Fibroblast of the conjunctiva (primary cell): ENCODE data around the gene DOCK2.
"Not testable (repeated sequence)": the region's sequence is repeated elsewhere in the genome, so short reads cannot be mapped to it uniquely, and the experiment has no call there.

Source experiments
- DNase-seq: peaks from one replicate; pipeline ENCODE4 v3.0.0-alpha.2; 2010; ENCODE audit warnings: low read depth

Gene DOCK2

DNA sequence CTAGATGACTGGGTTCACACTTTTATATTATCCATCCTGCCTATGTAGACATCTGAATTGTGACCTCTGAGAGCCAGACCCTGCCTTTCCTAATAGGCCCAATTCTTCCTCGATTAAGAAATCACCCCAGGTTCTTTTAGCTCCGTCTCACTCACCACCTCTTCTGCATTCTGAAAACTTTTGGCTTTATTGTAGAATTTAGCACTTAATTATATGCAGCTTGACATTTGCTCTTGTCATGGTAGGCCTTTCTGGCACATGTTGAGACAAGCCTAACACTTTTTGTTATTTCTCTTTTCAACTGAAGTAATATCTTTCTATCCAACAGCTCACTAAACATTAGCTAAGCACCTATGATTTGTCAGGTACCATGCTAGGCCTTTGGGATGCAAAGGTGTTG is 180.0 kb downstream of the DOCK2 start:
- no peak for DNase-seq

GRCh38 chr5:169826618-169827017 is 189.5 kb downstream of the DOCK2 start:
- DNase-seq = no peak

DNA sequence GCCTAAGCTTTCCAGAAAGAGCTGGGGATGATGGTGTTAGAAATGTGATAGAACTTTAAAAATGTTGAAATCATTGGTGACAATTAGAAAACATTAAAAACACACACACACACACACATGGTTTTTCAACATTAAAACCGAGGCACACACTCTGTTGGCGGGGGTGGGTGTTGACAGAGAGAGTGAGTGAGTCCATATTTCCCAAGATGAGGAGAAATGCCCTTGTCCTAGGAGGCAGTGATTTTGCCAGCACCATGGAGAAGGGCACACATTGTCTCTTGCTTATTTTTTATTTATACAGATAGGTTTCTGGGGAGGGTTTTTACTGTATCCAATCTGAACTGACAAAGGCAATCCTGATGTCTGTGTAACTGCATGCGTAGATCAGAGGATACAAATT is 190.7 kb downstream of the DOCK2 start:
- no peak for DNase-seq

- DNase-seq = no peak
Observed at GRCh38 chr5:169828385-169828784, 191.3 kb downstream of the DOCK2 start.

GRCh38 chr5:169831331-169831730 is 194.3 kb downstream of the DOCK2 start:
- no peak for DNase-seq

DNA sequence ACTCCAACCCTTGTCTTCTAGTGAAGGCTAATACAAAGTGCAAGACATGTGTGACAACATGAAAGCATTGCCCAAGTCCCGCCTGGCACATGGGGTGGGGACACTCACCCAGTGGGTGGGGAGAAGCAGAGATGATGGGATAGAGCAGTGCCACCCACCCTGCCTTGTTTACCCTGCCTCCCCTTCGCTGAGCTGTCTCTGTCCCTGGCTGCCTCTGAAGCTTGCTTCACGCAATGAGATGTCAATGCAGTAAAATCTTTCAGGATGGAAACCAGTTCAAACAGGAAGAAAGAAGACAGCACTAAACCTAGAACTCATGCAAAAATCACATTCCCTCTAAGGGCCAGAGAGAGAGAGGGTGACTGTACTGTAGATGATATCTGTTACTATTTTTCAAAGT is 195.2 kb downstream of the DOCK2 start:
- no peak for DNase-seq

DNA sequence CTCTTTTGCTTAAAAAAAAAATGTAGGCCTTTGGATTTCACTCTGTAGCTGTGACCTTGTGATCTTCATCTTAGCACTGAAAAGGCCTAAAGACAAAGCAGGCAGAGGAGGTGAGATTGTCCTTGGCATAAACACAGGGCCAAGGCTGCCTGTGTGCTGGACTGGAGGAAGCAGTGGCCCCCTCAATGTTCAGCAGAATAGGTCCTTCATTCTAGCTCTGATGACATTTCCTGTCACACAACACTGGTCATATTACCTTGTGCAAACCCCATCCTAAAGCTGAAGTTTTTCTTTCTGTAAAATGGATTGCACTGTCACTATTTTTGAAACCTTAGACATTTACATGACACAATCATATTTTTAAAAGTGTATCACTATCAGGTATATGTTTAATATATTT is 195.8 kb downstream of the DOCK2 start:
- DNase-seq = no peak

DNA sequence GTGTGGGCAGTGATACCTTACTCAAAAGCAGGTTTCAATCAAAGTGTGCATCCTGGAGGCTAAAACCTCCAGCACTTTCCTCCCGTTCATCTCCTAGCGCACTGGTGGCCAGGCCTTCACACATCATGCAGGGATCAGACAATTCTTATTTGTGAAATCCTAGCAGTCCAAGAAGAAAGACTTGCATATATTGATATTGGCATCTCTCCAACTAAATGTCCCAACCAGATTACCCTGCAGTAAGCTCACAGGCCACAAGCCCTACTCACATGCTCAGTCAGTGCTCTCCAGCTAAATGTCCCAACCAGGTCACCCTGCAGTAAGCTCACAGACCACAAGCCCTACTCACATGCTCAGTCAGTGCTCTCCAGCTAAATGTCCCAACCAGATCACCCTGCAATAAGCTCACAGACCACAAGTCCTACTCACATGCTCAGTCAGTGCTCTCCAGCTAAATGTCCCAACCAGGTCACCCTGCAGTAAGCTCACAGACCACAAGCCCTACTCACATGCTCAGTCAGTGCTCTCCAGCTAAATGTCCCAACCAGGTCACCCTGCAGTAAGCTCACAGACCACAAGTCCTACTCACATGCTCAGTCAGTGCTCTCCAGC is 196.7 kb downstream of the DOCK2 start:
- DNase-seq = peak; percentile 38

- not testable (repeated sequence) for DNase-seq
Observed at GRCh38 chr5:169834540-169834939, 197.5 kb downstream of the DOCK2 start.

- no peak for DNase-seq
Observed at GRCh38 chr5:169836835-169837536, 199.9 kb downstream of the DOCK2 start.

DNA sequence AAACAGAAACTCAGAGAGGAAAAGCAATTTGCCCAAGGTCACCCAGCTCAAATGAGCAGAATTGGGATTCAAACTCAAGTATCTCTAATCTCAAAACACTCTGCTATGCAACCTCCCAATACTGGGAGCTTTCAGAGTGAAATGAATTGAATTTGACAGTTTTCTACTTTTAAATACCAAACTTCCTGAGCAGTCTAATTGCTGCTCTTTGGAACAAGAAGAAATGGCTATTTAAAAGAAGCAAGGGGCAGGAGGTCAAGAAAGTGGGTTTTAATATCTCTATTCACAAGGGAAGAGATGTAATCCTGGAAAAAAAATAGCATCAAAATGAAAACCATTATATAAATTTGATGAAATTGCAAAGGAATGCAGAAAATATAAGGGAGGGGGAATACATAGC is 200.6 kb downstream of the DOCK2 start:
- no peak for DNase-seq

- no peak for DNase-seq
Observed at GRCh38 chr5:169838688-169839087, 201.6 kb downstream of the DOCK2 start.

DNA sequence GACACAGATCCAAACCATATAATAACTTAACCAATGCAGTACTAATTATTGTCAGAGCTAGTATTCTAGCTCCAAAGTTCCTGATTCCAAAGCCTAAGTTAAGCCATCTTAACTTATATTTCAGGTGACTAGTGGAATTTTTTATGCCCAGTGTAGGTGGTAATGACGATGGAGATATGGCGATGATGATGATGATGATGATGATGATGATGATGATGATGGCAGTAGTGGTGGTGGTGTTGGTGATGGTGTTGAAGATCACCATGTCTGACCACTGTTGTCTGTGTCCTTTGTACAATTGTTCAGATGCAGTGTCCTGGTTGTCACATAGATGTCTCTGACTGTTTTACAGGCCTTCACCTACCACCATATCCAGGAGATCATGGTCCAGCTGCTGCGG is 203.3 kb downstream of the DOCK2 start:
- DNase-seq = no peak

DNA sequence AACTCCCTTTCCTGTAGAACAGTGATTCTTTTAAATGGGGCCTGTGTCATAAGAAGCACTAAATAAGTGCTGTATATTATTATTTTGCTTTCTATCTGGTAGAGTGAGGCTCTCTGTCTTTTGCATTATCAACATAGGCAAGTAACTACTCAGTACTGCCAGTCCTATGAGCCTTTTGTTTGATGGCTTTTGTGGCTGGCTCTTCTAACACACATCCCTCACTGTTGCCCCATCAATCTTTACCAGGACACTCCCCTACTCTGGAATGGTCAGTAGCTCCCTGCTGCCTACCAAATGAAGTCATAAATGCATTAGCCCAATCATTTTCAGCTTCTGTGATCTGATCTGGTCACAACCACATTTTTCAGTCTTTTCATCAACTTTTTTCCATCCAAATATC is 205.6 kb downstream of the DOCK2 start:
- DNase-seq = no peak

DNA sequence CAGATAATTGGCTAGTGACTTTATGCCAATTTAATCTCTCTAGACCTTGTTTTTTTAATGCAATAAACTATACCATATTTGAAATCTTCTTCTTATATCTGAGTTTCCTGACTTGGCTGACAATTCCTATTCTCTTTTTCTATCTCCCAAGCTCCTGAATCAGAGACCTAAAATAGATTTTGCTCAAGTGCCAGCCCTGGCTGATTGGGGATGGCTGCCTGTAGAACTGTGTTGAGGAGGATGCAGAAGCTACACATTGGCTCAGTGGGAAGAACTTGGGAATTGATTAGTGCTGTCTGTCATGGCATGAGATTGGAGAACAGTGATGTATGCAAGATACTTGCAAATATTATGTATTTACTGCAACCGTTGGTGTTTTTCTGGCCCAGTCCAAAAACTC is 210.4 kb downstream of the DOCK2 start:
- no peak for DNase-seq

- no peak for DNase-seq
Observed at GRCh38 chr5:169848271-169848670, 211.2 kb downstream of the DOCK2 start.

DNA sequence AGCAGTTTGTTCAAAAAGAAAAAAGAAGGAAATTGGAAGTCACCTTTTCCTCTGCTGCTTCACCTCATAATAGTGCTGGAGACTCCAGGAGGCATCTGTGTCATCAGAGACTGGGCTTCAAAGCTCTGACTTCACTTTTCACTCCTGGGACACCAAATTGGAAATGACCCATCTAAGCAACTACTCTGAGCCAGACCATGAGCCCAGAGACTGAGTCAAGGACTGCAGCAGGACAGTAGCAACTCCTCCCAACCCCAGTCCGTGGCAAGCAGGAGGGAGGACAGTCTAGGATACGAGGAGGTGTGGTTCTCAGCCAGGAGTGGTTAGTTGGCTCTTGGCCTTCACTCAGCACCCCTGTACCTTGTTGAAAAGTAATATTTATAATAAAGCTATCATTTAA is 211.7 kb downstream of the DOCK2 start:
- no peak for DNase-seq

DNA sequence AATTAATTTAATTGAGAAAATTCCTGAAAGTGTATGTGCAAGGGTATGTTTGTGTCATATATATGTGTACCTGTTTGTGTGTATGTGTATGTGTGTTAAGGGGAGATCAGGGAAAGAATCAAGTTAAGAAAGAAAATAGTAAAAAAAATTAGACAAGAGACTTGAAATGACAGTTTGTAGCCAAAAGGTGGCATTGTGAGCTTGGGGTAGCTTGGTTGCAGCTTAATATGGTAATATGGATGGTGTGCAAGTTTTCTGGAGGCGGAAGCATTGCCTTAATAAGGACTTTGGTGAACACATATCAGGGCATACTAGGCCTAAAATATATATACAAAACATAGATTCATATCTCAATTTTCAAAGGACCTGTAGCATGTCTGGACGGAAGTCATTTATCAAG is 213.3 kb downstream of the DOCK2 start:
- no peak for DNase-seq

GRCh38 chr5:169851321-169851850 is 214.3 kb downstream of the DOCK2 start:
- no peak for DNase-seq

GRCh38 chr5:169856571-169856970 is 219.5 kb downstream of the DOCK2 start:
- peak; percentile 79 for DNase-seq

DNA sequence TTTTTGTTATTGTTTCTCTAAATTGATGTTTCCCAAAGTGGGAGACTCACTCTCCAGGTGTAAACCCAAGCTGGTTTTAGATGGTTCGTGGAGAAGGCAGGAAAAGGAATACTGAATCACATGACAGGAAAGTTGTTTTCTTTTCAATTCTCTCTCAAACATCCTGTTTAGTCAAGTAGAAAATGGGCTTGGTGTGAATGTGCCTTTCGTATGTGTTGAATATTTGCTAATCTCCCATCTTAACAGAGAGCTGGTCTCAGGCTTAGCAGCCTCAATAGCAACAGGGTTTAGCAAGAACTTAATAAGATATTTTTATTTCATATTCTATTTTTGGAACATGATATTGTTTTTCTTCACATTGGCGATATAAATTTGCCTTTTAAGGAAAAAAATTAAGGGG is 223.5 kb downstream of the DOCK2 start:
- DNase-seq = no peak

DNA sequence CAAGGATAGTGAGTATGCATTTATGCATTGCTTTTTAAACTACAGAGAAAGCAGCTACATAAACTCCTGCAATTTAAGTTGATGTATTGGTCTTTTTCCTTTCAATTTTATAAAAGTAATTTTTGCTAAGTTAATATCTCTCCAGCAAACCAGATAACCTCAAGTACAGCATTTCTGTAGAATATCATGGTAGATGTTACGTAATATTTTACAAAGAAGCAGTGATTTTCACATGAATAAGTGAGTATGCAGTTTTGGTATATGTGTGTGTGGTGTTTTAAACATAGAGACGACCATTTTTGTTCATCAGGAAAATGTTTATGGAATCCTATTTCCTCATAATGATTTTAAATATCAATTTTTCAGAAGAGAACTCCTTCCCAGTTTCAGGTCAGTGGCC is 224.4 kb downstream of the DOCK2 start:
- DNase-seq = no peak

DNA sequence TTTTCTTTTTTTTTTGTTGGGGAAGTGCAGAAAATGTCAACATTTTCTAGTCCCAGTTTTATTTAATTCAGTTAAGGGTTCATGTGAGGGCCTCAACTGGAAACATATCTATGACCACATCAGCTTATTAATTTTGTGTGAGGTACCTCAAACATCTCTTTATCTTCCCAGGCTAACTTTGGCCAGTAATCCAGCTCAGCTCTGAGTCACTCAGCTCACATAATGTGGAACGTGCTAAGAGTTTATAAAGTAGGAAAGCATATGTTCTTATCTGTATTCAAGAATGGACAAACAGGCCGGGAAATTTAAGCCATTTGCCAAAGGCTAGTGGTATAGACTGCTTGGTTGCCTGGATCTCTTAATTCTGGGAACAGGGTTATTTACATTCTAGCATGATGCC is 224.9 kb downstream of the DOCK2 start:
- DNase-seq = peak; percentile 20

DNA sequence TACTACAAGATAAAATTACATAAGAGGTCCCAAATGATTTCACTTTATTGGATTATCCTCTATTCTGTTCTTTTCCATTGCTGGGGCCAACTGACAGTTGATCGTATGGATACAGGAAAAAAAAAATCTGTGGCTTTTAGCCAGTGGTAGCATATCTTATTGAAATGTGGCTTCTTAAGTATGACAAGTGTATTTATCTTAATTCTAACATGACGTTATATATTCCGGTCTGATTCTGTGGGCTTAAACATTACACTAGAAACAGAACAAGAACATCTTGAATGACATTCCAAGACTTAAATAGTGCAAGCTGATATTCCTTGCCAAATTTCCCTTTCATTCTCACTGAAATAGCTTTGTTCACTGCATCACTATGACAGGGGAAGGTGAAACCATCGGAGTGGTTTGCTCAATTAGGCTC is 225.3 kb downstream of the DOCK2 start:
- no peak for DNase-seq
